ENCODE measurements around the gene ATP23.

Gene ATP23, protein sequence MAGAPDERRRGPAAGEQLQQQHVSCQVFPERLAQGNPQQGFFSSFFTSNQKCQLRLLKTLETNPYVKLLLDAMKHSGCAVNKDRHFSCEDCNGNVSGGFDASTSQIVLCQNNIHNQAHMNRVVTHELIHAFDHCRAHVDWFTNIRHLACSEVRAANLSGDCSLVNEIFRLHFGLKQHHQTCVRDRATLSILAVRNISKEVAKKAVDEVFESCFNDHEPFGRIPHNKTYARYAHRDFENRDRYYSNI

DNA sequence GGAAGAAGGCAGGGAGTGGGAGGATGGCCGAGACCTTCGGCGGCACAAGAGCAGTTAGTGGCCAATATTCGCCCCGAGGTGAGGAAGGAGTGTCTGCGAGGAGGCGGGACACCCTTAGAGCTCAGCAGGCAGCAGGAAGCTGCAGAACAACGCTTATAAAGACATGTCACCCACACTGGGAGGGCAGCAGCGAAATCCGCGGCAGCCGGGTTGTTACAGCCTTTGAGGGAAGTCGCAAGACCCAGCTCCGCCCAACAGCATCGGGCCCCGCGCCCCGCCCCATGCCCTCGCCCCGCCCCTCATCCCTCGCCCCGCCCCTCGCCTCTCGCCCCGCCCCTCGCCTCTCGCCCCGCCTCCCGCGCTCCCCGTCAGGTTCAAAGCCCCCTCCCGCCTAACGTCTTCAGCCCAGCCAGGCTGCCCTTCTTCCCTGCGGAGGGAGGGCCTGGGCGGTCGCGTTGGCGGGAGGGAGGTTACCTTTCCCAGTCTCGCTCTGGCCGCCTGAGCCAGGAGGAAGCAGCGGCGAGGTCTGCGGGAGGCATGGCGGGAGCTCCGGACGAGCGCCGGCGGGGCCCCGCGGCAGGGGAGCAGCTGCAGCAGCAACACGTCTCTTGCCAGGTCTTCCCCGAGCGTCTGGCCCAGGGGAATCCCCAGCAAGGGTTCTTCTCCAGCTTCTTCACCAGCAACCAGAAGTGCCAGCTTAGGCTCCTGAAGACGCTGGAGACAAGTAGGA lies at the start of gene ATP23:
TSS of gene ATP23 (plus strand) at position 403 of the 730 bp plus-strand sequence. CDS start at position 538, 135 bp downstream.
- DNase-seq: peak; percentile 81

DNA sequence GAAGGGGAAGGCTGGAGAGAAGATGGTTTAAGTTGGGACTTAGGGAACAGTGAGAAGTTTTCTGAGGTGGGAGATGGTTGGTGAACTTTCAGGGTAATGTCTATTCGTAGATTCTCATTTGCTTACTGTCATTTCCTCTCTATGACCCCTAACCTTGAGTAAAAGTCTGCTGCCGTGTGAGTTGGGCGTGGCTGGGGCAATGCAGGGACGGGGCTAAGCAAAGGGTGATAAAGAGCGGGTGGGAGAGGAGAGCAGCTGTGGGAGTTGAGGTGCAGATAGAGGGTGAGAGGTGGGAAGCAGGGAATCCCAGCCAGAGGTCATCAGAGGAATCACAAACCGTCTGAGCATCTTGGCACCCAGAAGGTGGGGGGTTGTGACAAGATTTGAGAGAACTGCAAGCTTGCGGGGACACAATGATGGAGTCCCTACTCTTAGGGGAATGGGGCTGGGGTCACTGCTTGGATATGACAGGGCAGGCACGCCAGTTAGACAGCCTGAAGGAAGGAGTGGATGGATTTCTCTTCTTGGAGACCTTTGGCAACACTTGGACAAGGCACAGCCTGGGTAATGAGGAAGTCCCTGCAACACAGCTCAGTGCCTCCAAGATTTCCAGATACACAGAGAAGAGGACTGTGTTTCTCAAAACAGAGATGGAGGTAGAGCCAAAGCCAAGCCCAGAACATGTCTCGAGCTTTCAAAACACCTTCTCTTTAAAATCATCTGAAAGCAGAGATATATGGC lies 49.0 kb upstream of the ATP23 start:
- DNase-seq: no peak

DNA sequence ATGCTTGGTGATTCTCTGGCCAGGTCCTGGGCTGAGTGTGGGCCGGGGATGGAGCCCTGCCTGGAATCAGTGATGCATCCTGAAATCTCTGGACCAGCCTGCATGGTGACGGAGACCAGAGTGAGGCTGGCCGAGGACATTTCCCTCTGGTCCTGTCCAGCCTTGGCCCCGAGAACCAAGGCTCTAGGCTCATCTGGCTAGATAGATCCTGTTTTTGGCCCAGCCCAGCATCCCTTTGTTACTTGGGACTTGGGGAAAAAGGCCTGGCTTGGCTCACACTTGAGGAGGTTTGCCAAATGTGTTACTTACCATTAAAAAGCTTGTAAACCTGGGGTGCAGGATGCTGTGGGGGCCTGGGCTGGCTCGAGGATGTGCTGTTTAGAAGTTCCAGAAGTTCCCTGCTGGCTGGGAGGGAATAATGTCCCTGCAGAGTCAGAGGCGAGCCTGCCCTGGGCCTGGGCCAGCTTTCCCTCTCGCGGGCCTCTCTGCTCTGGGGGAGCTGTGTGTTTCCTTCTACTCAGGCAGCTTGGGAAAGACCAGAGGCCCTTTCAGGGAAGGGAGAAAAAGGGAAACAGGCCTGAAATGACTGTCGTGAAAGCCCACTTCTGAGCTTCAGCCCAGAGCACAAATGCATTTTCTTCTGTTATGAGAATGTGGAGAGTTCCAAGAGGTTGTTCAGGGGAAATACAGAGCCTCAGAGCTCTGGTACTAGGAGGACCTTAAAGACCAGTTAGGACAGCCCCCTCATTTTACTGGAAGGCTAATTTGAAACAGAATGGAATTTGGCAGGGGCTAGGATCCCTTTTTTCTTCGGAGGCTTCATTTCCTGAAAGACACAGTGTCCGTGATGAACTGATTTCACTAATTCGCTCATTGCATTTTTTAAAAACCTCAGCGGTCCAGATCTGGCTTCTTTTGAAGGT lies 47.7 kb upstream of the ATP23 start:
- no peak for DNase-seq

DNA sequence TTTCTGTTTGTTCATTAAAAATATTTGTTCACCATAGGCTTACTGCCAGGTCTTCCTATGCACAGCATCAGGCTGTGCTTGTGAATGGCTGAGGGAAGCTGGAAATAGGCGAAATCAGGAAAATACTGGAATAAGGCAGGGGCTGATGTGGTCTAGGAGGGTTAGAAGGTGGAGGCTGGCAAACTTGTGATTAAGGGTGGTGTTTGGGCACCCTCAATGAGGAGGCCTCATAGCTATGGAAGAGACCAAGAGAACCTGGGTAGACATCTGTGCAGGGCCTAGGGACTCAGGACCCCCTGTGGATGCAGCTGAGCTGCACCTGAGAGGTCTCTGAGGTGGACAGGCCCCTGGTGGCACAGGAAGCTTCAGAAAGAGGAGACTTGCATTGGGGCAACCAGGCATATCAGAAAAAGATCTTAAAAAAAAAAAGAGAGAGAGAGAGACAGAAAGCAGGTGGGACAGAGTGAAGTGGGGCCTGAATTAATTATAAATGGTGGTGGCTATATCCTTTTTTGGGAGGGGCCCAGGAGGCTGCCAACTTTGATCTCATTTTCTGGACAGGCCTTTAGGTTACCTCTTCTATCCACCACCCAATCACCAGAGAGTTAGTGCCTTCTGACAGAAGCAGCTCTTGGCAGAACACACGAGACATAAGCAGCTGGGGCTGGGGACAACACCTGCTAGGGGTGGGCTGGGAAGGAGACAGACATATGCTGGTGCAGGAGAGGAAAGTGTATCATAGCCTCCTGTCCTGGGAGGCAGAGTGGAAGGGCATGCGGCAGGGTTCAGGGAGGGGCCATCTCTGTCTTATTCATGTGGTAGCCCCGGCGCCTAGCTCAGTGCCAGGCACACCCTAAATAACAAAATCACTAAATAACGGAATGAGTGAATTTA lies 46.7 kb upstream of the ATP23 start:
- no peak for DNase-seq

DNA sequence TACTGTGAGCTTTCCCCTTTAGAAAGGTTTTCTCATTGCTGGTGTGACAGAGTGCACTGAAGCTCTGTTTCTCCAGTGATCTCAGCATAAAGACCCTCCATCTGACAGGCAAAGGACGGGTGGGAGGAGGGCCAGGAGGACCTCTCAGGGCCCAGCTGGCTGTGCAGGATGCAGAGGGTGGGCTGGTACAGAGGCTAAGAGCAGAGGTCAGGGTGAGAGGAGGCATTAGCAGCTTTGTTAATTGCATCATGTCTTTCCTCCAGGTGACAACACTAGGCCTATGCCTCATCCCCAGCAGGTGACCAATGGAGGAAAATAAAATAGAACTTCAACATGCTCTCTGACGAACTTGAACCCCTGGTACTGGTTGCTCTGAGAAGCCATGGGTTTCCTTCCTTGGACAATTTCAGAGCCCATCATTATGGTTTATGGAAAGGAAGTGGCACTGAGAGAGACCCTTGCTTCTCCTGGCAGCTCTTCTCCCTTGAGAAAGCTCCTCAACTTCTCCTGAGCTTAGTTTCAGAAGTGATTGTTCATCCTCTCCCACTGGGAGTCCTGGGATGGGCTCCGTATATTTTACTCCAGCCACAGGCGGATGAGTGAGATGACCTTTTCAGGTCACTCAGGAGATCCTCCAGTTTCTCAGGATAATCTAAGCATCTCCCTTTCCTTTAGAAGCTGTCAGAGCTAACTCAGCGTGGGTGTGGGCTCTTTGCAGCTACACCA lies 45.8 kb upstream of the ATP23 start:
- no peak for DNase-seq

DNA sequence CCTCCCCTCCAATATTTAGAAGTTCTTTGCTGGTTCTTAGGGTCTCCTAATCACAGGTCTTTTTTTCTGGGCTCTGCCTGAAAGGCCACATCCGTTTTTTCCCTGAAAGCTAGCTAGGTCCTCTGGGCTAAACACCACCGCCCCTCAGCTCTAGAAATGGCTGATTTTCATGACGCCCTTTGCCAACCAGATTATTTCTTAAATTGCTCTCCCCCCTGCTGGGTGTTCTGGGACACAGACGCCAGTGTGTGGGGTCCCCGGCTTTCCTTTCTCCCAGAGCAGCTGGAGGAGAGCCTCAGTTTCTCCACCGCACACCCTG lies 45.3 kb upstream of the ATP23 start:
- DNase-seq: no peak

DNA sequence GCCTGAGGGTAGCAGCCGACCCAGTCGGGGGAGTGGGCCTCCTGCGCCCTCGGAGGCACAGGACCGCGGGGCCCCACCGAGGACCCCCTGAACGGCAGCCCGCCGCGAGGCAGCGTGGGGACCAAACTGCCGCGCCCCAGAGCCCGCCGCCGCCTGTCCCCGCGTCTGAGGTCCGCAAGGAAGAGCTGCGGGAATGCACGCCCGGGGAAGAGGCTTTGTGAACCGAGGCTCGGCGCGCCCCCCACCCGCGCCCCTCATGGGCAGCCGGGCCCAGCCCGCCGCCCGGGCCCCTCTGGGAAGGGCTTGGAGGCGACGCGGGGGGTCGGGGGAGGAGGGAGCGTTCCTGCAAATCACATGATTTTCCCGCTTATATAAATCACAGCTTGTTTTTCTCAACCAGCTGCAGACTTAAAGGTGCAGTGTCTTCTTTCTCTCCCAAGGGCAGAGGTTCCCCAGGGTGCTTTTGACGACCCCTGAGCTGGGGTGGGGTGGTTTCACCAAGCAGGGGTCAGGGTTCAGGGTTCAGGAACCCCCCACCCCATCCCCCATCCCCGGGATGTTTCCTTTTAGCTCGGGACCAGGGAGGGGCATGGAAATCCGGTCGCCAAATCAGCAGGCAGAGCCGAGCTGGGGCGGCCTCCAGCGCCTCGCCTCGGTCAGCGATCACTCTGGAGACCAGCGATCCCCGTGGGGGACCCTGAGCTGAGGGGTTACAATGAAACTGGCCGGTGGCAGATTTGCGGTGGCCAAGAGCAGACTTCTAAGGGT lies 44.7 kb upstream of the ATP23 start:
- DNase-seq: no peak

DNA sequence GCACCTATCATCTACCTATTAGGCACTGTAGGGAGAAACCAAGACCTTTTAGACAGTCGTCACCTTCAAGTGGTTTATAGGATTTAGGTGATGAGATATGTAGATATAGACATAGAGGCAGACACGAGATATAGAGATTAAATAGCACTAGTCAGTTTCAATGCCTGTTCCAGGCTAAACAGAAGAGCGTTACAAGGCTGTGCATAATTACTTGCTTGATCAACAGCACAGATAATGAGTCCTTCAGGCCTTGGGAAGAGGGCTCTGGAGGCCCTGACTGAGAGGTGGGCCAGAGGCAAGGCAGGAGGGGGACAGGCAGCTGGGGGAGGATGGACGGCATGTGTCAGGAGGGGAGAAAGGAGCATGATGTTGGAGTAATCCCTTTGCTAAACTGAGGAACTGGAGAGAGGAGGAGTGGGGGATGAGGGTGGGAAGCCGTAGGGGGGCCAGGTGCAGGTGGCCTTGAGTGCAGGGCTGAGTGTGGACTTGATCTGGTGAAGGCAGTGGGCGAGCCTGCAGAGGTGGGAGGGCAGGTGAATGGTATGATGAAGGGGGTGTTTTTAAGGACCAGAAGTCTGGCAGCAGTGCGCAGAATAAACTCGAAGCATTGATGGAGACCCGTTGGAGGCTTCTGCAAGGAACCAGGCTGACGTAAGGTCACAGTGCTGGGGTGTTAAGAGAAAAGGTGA lies 43.9 kb upstream of the ATP23 start:
- no peak for DNase-seq

DNA sequence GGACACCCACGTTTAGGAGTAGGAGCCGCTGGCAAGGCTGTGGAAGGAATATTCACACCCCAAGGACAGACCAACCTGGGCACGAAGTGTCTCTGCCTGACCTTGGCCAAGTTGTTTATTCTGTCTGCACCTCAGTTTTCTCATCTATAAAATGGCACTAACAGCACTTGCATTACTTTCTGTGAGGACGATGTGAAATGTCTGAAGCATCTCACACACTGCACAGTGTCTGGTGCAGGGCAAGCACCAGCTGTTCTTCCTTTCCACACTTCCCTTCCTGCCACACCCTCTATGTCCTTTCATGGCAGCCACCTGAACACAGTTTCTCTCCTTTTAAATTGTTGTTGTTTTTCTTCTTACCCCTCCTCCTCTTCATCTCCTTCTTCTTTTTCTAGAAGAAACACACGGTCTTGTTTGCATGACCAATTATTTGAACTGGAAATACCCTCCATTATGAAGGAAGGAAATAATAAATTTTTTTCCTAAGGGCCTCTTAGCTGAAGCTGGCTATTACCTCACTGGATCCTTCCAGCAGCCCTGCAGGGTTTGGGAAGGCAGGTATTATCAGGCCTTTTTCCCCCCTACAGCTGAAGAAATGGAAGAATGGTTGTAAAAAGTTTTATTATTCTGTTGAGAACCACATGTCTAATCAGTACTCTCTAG lies 42.9 kb upstream of the ATP23 start:
- DNase-seq: no peak

DNA sequence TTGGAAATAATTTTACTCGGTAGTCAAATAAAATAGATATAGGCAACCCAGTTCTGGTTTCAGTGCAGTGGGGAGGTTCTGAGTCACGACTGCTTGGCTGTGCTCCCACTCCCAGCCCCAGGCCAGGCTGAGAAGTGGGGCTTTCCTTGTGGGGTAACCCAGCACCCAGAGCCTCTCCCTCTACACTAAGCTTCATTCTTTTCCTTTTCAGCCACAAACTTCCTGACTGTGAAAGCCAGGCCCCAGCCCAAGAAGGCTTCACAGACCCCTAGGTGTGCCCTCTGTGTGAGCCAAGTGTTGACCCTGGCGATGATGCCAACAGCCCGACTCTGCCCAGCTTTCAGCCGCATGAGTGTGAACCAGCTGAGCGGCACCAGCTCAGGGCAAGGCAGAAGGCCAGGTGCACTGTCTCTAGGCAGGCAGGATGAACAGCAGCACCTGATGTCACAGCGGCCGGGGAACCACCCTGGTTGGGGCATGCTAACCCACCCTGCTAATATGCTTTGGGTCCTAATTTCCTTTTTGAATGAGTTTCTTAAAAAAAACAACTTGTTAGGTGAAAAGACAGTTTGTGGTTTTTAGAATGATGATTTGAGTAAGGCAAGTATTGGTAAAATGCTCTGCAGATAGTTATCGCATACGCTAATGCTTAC lies 42.2 kb upstream of the ATP23 start:
- DNase-seq: peak; percentile 82

DNA sequence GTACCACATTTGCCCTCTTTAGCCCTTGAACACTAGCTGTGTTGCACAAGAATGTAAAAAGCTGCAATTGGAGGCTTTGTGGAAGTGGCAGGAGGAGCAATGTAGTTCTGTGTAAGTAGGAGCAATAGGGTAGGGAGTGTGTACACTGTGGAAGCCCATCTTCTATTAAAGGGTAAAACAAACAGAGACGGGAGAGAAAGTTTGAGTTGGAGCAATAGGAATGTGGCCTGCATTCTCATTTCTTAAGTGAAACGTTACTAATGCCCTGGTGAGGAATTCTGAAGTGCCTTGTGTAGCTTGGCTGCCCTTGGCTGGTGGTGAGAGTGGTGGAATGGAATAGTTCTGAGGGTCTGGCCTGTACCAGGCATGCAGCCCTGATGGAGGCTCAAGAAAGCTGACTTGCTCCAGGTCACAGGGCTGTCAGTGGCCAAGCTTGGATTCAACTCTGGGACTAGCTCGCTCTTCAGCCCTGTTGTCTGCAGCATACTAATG lies 38.8 kb upstream of the ATP23 start:
- DNase-seq: no peak

DNA sequence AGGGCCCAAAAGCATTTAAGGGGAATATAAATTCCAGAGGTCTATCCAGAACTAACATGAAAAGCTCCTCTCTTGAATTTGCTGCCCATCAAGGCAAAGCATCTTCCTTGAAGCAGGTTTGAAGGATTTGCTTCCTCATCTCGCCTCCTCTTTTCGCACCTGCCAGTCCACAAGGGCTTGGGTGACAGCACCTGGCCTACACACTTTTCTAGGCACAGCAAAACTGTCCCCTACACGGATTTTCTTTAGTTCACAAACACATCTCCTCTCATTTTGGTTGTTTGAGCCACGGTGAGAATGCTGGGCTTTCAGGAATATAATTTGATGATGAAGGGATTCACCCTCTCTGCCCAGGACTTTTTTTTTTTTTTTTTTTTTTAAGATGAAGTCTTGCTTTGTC lies 36.9 kb upstream of the ATP23 start:
- DNase-seq: no peak

DNA sequence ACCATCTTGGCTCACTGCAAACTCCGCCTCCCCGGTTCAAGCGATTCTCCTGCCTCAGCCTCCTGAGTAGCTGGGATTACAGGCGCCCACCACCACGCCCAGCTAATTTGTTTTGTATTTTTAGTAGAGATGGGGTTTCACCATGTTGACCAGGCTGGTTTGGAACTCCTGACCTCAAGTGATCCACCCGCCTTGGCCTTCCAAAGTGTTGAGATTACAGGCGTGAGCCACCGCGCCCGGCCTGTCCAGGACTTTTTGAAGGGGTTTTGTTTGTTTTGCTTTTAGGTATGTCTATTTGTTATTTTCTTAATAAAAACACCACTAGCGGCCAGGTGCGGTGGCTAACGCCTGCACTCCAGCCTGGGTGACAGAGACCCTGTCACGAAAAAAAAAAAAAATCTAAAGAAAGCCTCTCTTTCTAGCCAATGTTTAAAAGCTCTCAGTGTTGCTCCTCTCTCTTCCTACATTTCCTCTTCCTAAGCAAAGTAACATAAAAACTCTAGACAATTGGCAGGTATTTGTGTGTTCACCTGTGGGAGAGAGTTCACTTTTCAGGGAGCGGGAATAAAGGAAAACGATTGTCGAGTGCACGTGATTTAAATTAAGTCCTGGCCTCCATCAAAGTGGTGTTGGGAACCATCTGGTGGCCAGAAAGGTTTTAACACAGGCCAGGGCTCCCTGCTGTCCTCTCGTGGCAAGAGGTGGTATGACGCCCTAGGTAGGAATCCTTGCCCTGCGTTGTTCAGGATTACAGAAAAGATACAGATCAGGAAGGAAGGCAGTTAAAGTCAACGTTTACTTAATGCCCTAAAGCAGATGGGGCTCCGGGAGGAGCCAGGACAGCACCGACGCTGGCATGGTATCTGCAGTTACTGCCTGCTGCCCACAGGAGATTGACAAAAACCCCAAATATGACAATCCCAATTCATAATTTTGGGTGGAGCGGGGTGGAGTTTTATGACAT lies 36.2 kb upstream of the ATP23 start:
- DNase-seq: peak; percentile 73

DNA sequence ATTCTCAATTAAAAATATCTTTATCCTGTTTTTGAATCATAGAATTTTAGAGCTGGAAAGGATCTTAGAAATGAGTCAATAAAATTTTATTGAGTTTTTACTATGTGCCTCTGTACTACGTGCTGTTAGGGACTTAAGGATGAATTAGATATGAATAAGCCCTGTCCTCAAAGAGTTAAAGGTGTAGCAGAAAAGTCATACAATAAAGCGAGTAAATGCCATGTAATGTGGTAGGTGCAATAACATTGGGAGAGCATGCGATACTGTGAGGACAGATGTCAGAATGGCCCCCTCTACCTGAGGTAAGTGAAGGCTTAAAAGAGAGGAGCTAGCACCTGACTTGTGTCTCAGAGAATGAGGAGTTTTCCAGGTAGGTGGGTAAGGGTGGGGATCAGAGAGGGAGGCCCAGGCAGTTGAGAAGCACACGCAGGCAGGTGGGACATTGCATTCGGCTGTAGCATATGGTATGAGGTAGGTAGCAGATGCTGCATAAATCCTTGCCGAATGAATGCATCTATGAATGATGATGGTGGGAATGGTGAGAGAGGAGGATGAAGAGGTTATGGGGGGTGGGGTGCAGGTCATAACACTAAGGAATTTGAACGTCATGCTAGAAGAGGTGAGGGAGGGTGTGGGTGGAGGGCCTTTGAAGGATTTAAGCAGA lies 35.4 kb upstream of the ATP23 start:
- DNase-seq: no peak

DNA sequence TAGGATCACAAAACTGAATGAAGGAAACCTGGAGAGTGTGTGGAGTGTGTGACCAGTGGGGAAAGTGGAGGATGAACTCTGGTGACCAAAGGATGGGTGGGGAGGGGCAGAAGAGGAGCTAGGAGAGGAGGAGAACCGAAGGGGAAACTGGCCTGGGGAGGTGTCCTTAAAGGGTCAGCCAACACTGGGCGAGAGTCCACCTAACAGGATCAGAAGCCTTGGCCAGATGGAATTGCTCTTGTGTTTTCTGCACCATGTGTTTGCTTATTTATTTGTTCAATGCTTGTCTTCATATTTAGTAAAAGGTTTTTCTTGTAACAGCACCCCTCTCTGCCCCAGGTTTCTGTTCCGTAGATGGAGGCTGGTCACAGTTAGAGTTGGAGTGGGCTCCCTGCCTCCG lies 34.5 kb upstream of the ATP23 start:
- DNase-seq: no peak

DNA sequence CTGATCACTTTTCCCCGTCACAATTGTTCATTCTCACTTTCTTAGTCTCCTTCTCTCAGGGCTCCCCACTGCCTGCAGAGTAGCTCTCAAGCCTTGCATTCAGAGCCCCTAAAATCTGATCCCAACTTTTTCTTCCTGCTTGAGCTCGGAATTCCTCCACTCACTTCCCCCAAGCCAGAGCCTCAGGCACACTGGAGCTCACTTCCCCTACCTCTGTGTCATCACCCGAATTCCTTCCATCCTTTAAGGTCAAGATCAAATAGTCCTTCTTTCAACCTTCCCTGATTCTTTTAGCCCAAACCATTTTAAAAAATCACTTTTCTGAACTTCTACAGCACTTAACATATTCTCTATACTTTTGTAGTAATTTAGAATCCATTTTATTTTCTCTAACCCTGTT lies 34.1 kb upstream of the ATP23 start:
- DNase-seq: no peak

DNA sequence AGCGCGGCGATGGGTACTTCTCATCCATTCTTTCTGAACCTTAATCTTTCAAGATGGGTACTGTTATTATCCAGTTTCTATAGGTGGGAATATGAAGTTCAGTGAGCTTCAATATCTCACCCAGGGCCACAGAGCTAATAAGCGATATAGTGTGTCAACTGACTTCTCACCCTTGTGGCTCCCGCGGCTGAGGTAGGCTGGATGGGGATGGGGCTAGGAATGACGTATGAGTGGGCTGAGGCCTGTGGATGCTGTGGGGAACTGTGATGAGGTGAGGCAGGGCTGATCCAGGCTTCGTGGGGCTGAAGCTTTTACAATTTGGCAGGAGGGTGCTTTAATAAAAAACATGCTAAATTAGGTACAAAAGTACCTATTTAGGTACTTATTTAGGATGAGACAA lies 32.9 kb upstream of the ATP23 start:
- DNase-seq: no peak

Data from stimulated activated naive CD4-positive, alpha-beta T cell treated with Interleukin-2 at 50 U/mL for 16 hours (primary cell).